NCI-H774 (cell line): Measurements from ENCODE around the gene ARL8A.
A peak's percentile ranks its signal among the peaks of the same experiment; 100 is the strongest.
"Not testable (repeated sequence)": the region's sequence is repeated elsewhere in the genome, so short reads cannot be mapped to it uniquely, and the experiment has no call there.

ENCODE experiments used
- DNase-seq: peaks from one replicate; lab custom pipeline; 2025; lab: John Stamatoyannopoulos, UW

Gene ARL8A

GRCh38 chr1:202173993-202174392 lies 29.5 kb upstream of the ARL8A start:
- DNase-seq, result no peak

GRCh38 chr1:202172015-202172355 lies 27.4 kb upstream of the ARL8A start:
- no peak for DNase-seq

- no peak for DNase-seq
These were observed 26.9 kb upstream of the ARL8A start for GRCh38 chr1:202171292-202172014.

DNA sequence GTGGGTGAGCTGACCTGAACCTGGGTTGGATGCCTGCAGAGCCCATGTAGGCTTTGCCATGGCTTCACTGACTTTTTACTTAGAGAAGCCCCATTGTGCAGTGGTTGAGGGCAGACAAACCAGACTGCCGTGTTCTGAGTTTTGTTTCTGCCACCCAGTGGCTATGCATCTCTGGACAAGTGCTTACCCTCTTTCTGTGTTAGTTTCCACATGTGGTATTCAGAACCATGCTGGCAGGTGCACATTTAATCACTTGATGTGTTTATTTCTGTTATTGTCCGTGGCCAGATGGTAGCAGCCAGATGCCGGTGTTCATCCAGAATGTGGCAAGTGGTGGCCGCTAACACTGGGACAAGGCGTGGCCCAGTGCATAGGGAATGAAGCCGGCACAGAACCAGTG lies 26.2 kb upstream of the ARL8A start:
- peak; percentile 38 for DNase-seq

DNA sequence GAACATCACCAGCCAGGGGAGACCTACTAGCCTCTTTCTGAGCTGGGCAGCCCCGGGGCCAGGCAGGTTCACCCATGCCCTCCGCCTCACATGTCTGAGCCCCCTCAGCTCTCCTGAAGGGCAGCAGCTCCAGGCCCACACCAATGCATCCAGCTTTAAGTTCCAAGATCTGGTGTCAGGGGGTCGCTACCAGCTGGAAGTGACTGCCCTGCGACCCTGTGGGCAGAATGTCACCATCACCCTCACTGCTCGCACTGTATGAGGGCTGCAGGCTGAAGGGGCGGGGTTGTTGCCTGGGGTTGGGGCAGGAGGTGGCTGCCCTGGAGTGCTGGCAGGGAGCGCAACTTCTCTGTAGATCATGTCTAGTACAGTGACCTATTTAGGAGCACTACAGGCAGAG lies 24.3 kb upstream of the ARL8A start:
- DNase-seq, result no peak

GRCh38 chr1:202167708-202168415 lies 23.3 kb upstream of the ARL8A start:
- DNase-seq, result no peak

DNA sequence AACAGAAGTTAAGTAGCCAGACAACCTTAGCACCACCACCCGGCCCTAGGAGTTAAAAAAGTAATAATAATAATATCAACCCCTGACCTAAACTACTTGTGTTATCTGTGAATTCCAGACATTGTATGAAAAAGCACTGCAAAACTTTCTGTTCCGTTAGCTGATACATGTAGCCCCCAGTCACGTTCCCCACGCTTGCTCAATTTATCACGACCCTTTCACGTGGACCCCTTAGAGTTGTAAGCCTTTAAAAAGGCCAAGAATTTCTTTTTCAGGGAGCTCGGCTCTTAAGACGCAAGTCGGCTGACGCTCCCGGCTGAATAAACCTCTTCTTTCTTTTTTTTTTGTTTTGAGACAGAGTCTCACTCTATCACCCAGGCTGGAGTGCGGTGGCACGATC lies 22.5 kb upstream of the ARL8A start:
- DNase-seq, result not testable (repeated sequence)

- no peak for DNase-seq
These were observed 21.7 kb upstream of the ARL8A start for GRCh38 chr1:202165942-202166843.

GRCh38 chr1:202165267-202165941 lies 20.9 kb upstream of the ARL8A start:
- no peak for DNase-seq

- DNase-seq, result no peak
These were observed 19.9 kb upstream of the ARL8A start for GRCh38 chr1:202164271-202165037.

DNA sequence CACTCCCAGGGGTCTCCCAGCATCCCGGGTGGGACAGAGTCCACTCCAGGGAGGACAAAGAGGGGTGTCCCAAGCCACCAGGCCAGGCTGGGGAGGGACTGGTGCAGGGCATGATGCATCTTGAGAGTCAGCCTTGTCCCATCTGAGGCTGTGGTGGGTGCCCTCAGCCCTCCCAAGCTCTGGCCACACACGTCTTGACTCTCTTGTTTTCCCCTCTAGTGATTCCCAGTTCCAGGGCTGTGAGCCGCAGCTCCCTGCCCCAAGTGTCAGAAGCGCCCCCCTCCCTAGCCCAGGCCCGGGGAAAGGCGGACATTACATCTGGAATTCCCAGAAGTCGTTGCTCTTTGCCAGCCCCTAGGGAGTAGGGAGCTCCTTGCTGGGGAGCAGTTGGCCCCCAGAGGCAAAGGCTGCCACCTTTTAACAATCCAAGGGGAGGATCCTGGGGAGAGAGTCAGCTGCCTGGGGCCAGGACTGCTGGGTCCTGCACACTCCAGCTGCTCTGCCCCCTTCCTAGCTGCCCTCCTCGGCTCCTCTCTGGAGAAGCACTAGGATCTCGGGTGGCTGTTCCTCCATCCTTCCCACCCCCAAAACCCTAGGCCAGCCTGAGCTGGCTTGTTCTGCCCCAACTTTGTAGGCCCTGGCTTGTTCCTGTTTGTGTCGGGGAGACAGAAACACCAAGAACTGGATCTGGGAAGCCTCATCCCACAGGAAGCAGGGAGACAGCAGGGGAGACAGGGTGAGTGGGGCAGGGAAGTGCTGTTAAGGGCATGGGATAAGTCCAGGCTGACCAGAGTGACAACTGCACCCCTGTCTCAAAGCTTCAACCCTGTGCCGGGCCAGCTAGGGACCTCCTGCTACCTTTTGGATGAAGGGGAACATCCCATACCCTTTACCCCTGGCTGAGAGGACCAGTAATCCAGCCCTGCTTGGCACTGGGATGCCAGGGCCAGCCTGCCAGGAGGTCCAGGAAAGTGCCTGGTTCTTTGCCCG lies 19.0 kb upstream of the ARL8A start:
- DNase-seq, result no peak

DNA sequence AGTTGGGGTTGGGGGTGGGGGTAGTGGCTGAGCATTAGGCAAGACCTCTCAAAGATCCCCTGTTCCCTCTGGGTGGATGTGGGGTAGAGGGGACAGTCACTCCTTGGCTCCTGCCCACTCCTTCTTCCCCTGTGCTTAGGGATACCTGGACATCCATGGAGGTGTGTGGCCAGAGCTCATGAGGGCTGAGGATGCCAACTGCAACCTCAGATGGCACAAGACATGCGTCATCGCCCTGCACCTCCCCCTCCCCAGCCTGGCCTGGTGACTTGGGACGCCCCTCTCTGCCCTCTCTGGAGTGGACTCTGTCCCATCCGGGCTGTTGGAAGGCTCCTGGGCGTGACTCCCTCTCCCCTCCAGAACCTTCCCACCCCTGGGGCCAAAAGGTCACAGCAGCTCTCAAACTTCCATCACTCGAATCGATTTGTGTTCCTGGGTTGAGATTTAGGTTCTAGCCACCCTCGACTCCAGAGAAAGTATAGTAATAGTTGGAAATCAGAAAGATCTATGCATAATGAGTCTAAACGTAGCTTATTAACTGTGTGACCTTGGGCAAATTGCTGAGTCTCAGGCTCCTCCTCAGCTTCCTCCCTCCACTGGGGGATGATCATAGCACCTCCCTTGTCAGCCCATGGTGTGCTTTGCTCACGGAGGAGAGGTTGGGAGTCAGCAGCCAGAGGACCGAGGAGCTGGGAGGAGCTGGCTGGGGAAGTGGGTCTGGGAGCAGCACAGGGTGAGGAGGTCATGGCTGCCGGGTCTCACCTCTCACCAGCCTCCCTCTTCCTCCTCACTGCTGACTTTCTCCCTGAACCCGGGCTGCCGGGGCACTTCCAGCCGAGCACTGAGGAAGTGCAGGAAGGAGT lies 18.1 kb upstream of the ARL8A start:
- no peak for DNase-seq

DNA sequence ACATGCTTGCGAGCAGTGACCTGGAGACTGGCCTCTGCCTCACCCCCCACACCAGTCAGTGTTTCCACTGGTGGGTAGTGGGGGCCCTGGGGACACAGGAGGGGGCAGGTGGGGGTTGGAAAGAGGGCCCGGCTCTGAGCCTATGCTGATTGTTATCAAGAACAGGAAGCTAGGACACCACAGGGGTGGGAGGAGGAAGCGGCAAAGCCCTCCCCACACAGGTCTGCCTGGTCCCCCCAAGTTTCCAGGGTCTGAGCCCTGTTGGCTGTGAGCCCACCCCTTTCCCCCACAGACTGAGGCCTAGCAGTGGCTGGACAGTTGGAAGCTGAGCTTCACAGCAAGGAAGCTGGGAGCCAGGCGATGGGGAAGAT lies 17.5 kb upstream of the ARL8A start:
- no peak for DNase-seq

- no peak for DNase-seq
These were observed 16.9 kb upstream of the ARL8A start for GRCh38 chr1:202161151-202162046.

GRCh38 chr1:202160377-202160940 lies 15.9 kb upstream of the ARL8A start, which contains the start of gene PTPN7:
Gene PTPN7, minus strand, starts transcription at chr1:202160602. Its CDS starts 1,200 bp downstream, at chr1:202159402.
- no peak for DNase-seq

GRCh38 chr1:202159534-202160371 lies 15.2 kb upstream of the ARL8A start:
- DNase-seq, result no peak
